Natural killer cell treated with Interleukin-12 subunit alpha and Interleukin-12 subunit beta and Interleukin-15 and Interleukin-18, amount 100 ng/mL, for 72 hours (primary cell): Measurements from ENCODE around the gene GOSR1. TPM values are rescaled to one million over a fixed set of nuclear protein-coding genes. Genes with fewer than 3 reads are reported as not detected.
"Not testable (repeated sequence)": the region's sequence is repeated elsewhere in the genome, so short reads cannot be mapped to it uniquely, and the experiment has no call there.

Source experiments
- ATAC-seq, 2 donors: fragments of 150-1000 bp; cut with Tn5 transposase in 1 of 2; sonication (Bioruptor Pico), chemical (Tn5 transposase) in 1 of 2; 2 replicates each; pipeline ENCODE4 v1.10.0; 2021
- DNase-seq: peaks from one replicate; pipeline ENCODE4 v3.0.0; 2022; ENCODE audit warnings: low spot score
- H3K27ac Mint-ChIP-seq, 2 donors: 1 replicate in 1 of 2; 2 replicates in 1 of 2; pipeline ENCODE4 v1.8.0; 2022; ENCODE audit warnings: mixed read lengths in 2 of 2, mild to moderate bottlenecking in 1 of 2, moderate library complexity in 1 of 2
- H3K27me3 Mint-ChIP-seq, 2 donors: 1 replicate in 1 of 2; 2 replicates in 1 of 2; pipeline ENCODE4 v1.8.0; 2022; ENCODE audit warnings: mixed read lengths in 2 of 2
- H3K36me3 Mint-ChIP-seq: one replicate; pipeline ENCODE4 v1.8.0; 2022; ENCODE audit warnings: mixed read lengths
- H3K4me1 Mint-ChIP-seq, 2 donors: 1 replicate in 1 of 2; 2 replicates in 1 of 2; pipeline ENCODE4 v1.8.0; 2022; ENCODE audit warnings: low read depth in 2 of 2, mixed read lengths in 2 of 2, mild to moderate bottlenecking in 1 of 2
- H3K4me3 Mint-ChIP-seq: one replicate; pipeline ENCODE4 v1.8.0; 2022; ENCODE audit warnings: mixed read lengths
- H3K9me3 Mint-ChIP-seq: 2 replicates; pipeline ENCODE4 v1.8.0; 2022; ENCODE audit warnings: mixed read lengths
- total RNA-seq, 2 donors: library from RNA; stranded (reverse); gene quantifications; one replicate each; pipeline ENCODE4 v1.2.3, GENCODE V29; 2022

Gene GOSR1
- total RNA-seq, 2 donors from 2014 or later, result 59.2 to 62.0 TPM

DNA sequence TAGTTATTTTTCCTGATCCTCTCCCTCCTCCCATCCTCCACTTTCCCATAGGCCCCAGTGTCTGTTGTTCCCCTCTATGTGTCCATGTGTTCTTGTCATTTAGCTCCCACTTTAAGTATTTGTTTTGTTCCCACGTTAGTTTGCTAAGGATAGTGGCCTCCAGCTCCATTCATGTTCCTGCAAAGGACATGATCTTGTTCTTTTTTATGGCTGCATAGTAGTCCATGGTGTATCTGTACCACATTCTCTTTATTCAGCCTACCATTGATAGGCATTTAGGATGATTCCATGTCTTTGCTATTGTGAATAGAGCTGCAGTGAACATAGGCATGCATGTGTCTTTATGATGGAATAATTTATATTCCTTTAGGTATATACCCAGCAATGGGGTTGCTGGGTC lies 60.5 kb downstream of the GOSR1 start:
- H3K9me3 Mint-ChIP-seq, H3K27me3 Mint-ChIP-seq, H3K4me3 Mint-ChIP-seq, H3K4me1 Mint-ChIP-seq, DNase-seq, H3K36me3 Mint-ChIP-seq, H3K27ac Mint-ChIP-seq, ATAC-seq: not testable (repeated sequence)

- ATAC-seq, result no peak
These were observed 64.6 kb downstream of the GOSR1 start for GRCh38 chr17:30541802-30542201.

GRCh38 chr17:30543456-30543855 lies 66.2 kb downstream of the GOSR1 start:
- H3K27me3 Mint-ChIP-seq, result no peaks in the 10 kb centered on the region
- no peaks in the 10 kb centered on the region for H3K4me1 Mint-ChIP-seq
- no peaks in the 10 kb centered on the region for H3K36me3 Mint-ChIP-seq
- no peak overlapping the region for H3K27ac Mint-ChIP-seq
- ATAC-seq (no peak), DNase-seq (no peak)
- no peak overlapping the region for H3K4me3 Mint-ChIP-seq
- H3K9me3 Mint-ChIP-seq, result no peaks in the 10 kb centered on the region

More at GRCh38 chr17:30541802-30542201, 64.6 kb downstream of the GOSR1 start:
- Mint-ChIP-seq H3K4me1 (no peaks in the 10 kb centered on the region), H3K36me3 (no peaks in the 10 kb centered on the region), H3K9me3 (no peaks in the 10 kb centered on the region), H3K27me3 (no peaks in the 10 kb centered on the region), H3K27ac (no peak overlapping the region), H3K4me3 (no peak overlapping the region)
- DNase-seq, result no peak

- Mint-ChIP-seq H3K4me3 (no peak overlapping the region), H3K27ac (no peak overlapping the region), H3K27me3 (no peaks in the 10 kb centered on the region), H3K36me3 (no peaks in the 10 kb centered on the region), H3K4me1 (no peaks in the 10 kb centered on the region), H3K9me3 (no peaks in the 10 kb centered on the region)
- ATAC-seq (no peak), DNase-seq (no peak)
These were observed 67.8 kb downstream of the GOSR1 start for GRCh38 chr17:30545024-30545423.

GRCh38 chr17:30547778-30548573 lies 70.8 kb downstream of the GOSR1 start:
- Mint-ChIP-seq H3K27ac (no peak overlapping the region), H3K9me3 (no peaks in the 10 kb centered on the region), H3K4me3 (no peak overlapping the region), H3K27me3 (no peaks in the 10 kb centered on the region), H3K4me1 (peaks cover 0 to 6% of the 10 kb centered on the region in 2 donors), H3K36me3 (no peaks in the 10 kb centered on the region)
- peak in 1 of 2 donors; percentile 17 for ATAC-seq
- DNase-seq, result no peak

- H3K4me3 Mint-ChIP-seq, H3K27me3 Mint-ChIP-seq, H3K4me1 Mint-ChIP-seq, ATAC-seq, H3K9me3 Mint-ChIP-seq, H3K36me3 Mint-ChIP-seq, DNase-seq, H3K27ac Mint-ChIP-seq: not testable (repeated sequence)
These were observed 72.0 kb downstream of the GOSR1 start for GRCh38 chr17:30549181-30549580.

- H3K9me3 Mint-ChIP-seq, result no peaks in the 10 kb centered on the region
- no peaks in the 10 kb centered on the region for H3K36me3 Mint-ChIP-seq
- no peak overlapping the region for H3K27ac Mint-ChIP-seq
- DNase-seq (no peak), ATAC-seq (no peak)
- H3K4me3 Mint-ChIP-seq, result no peak overlapping the region
- H3K27me3 Mint-ChIP-seq, result no peaks in the 10 kb centered on the region
- peaks cover 0 to 6% of the 10 kb centered on the region in 2 donors for H3K4me1 Mint-ChIP-seq
These were observed 72.8 kb downstream of the GOSR1 start for GRCh38 chr17:30549864-30550511.

- Mint-ChIP-seq H3K4me1 (peaks cover 0 to 6% of the 10 kb centered on the region in 2 donors), H3K4me3 (no peak overlapping the region), H3K27ac (no peak overlapping the region), H3K9me3 (no peaks in the 10 kb centered on the region), H3K36me3 (no peaks in the 10 kb centered on the region), H3K27me3 (no peaks in the 10 kb centered on the region)
- no peak for DNase-seq
- ATAC-seq, result no peak
These were observed 73.5 kb downstream of the GOSR1 start for GRCh38 chr17:30550512-30551273.

DNA sequence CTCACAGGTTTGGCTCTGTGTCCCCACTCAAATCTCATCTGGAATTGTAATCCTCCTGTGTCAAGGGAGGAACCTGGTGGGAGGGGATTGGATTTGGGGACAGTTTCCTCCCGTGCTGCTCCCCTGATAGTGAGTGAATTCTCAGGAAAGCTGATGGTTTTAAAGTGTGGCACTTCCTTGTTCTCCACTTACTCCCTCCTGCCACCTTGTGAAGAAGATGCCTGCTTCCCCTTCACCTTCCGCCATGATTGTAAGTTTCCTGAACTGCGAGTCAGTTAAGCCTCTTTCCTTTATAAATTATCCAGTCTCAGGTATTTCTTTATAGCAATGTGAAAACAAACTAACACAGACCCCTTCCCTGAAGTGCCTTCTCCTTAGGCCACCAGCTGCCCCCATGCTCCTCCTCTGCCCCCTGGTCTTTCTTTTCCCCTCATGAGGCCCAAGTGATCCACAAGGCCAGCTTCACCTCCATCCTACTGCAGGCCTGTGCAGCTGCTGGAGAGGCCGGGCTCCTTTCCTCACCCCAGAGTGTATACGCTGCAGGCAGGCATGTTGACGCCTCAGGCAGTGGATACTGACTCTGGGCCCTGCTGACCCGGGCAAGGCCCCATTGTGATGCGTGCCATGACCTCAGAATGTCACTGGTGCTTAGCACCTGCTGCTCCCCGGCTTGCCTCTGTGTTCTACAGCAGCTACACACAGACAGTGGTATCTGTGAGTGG lies 74.2 kb downstream of the GOSR1 start:
- ATAC-seq, H3K4me3 Mint-ChIP-seq, H3K36me3 Mint-ChIP-seq, H3K27me3 Mint-ChIP-seq, H3K27ac Mint-ChIP-seq, H3K4me1 Mint-ChIP-seq, DNase-seq, H3K9me3 Mint-ChIP-seq: not testable (repeated sequence)

DNA sequence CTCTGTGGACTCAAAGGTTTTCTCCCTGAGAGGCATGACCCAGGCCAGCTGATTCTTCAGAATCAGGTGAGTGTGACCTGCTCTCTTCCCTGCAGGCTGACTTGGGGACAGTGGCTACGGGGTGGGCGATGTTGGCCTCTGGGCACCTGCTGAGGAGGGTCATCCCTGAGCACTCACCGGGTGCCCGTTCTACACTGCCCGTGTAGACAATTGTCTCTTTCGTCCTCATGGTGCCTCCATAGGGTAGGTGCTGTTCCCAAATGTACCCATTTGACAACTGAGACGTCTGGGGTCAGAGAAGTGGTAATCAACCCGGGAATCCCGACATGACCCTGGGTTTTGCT lies 74.8 kb downstream of the GOSR1 start:
- H3K27me3 Mint-ChIP-seq, result no peaks in the 10 kb centered on the region
- ATAC-seq, result no peak
- H3K27ac Mint-ChIP-seq, result no peak overlapping the region
- peaks cover 0 to 6% of the 10 kb centered on the region in 2 donors for H3K4me1 Mint-ChIP-seq
- H3K9me3 Mint-ChIP-seq, result no peaks in the 10 kb centered on the region
- DNase-seq, result no peak
- H3K36me3 Mint-ChIP-seq, result no peaks in the 10 kb centered on the region
- H3K4me3 Mint-ChIP-seq, result no peak overlapping the region

DNA sequence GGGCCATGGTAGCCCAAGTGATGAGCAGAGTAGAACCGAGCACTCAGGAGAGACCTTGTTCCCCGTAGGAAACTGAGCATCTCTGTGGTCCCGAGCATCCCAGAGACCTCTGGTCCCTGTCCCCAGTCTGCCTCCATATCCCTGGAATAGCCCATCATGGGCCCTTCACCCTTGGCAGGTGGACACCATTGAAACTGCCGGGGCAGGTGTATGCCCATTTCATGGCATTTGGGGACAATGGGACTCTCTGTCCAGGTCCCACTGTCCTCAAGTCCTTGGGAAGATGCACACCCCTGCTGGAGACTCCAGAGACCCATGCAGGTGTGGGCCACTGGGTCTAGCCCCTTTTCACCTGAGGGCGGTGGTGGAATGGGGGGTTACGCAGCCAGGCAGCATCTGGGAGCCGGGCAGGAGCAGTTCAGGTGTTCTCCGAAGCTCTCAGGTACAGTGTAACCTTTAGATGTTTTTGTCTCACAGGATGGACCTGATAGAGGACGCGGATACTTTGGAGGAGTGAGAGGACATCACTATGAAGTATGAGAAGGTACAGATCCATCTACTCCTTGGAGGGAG lies 75.9 kb downstream of the GOSR1 start:
- Mint-ChIP-seq H3K27ac (no peak overlapping the region), H3K9me3 (no peaks in the 10 kb centered on the region), H3K27me3 (no peaks in the 10 kb centered on the region), H3K4me3 (no peak overlapping the region), H3K36me3 (no peaks in the 10 kb centered on the region), H3K4me1 (peaks cover 7 to 9% of the 10 kb centered on the region in 2 donors)
- no peak for DNase-seq
- ATAC-seq, result no peak

DNA sequence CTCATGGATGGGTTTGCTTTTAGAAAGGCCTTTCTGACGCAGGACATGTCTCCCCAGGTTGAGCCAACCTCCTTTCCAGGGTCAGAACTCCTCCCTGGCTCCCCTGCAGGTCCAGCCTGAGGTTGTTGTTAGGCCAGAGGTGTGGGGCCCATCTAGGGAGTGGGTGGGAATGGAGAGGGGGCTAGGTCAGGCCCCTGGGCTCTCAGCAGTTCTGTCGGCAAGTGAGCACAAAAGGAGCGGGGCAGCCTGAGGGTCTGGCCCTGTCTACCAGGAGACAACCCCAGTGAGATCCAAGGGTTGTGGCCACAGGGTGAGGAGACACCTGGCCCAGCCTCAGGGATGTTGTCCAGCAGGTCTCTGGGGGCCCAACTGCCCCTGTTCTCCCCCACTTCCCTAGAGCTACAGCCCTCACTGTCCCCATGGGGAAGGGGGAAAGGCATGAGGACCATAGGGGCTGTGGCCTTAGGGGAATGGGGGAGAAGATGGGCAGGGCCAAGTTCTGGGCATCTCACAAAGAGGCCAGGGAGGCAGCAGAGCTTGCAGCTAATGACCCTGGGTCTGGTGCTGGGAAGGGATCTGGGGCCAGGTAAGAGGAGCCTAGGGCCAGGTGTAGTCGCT lies 76.7 kb downstream of the GOSR1 start:
- not testable (repeated sequence) for H3K36me3 Mint-ChIP-seq, H3K4me3 Mint-ChIP-seq, H3K27me3 Mint-ChIP-seq, H3K4me1 Mint-ChIP-seq, H3K27ac Mint-ChIP-seq, H3K9me3 Mint-ChIP-seq, ATAC-seq, DNase-seq
